ENCODE data around the gene MICAL2.

The MICAL2 gene

DNA sequence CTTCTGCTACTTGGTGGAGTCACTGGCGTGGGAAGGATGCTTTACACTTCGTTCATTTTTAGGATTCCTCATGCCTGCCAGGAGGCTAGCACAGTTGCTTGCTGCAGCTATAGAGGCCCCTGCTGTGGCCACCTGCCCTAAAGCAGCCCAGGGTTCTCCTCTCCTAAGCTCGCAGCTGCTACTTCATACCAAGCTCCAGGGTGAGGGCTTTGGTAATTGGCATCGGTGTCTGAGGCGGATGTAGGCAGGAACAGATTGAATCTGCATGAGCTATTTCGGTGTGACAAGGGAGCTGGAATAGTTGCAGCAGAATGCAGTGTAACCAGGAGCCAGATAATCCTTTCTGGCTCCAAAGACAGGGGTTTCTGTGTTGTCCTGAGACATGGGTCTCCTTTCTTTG, 133.1 kb downstream of the MICAL2 start:
- H3K9me3 ChIP-seq, result no peaks in the 10 kb centered on the region
- peaks cover 9% of the 10 kb centered on the region for H3K36me3 ChIP-seq
- H3K4me1 ChIP-seq (ENCODE audit: control insufficient read depth in 1 of 2, insufficient read depth in 1 of 2, low read depth in 1 of 2, low read length in 1 of 2), result no peaks in the 10 kb centered on the region
- H3K4me3 ChIP-seq (ENCODE audit: low read depth in 1 of 2, low read length in 1 of 2), result no peak overlapping the region
- H3K27ac ChIP-seq, result no peak overlapping the region
- H3K27me3 ChIP-seq, result no peaks in the 10 kb centered on the region
- TF ChIP-seq, protein P1, sequence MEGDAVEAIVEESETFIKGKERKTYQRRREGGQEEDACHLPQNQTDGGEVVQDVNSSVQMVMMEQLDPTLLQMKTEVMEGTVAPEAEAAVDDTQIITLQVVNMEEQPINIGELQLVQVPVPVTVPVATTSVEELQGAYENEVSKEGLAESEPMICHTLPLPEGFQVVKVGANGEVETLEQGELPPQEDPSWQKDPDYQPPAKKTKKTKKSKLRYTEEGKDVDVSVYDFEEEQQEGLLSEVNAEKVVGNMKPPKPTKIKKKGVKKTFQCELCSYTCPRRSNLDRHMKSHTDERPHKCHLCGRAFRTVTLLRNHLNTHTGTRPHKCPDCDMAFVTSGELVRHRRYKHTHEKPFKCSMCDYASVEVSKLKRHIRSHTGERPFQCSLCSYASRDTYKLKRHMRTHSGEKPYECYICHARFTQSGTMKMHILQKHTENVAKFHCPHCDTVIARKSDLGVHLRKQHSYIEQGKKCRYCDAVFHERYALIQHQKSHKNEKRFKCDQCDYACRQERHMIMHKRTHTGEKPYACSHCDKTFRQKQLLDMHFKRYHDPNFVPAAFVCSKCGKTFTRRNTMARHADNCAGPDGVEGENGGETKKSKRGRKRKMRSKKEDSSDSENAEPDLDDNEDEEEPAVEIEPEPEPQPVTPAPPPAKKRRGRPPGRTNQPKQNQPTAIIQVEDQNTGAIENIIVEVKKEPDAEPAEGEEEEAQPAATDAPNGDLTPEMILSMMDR (IDR thresholded peaks at IDR 0.05), result no peak

DNA sequence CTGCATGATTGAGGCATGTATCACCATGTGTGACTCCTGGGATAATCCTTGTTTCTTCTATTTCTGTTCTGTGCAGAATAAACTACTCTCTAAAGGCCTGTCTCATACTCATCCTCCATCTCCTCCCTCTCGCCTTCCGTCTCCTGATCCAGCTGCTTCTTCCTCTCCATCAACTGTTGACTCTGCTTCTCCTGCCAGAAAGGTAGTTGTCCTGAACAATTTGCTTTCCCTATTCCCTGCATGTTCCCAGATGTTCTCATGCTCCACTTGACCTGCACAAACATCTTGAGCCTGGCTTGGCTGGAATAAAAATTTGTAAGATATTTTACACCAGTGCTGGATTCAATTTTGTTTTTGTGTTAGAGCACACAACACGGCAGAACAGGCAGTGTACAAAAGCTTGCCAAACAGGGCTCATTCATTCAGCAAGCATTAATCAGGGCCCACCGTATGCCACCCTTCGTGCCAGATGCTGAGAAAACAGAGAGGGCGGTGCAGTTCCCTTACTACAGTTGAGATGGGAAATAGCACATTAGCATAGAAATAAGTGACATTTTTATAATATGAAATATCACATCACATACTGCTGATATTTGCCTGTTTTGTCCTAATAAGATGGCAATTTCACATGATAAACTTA, 133.6 kb downstream of the MICAL2 start:
- no peaks in the 10 kb centered on the region for H3K4me1 ChIP-seq (ENCODE audit: control insufficient read depth in 1 of 2, insufficient read depth in 1 of 2, low read depth in 1 of 2, low read length in 1 of 2)
- peaks cover 9% of the 10 kb centered on the region for H3K36me3 ChIP-seq
- no peaks in the 10 kb centered on the region for H3K9me3 ChIP-seq
- H3K27me3 ChIP-seq, result no peaks in the 10 kb centered on the region
- H3K4me3 ChIP-seq (ENCODE audit: low read depth in 1 of 2, low read length in 1 of 2), result no peak overlapping the region
- TF ChIP-seq, protein P1 (IDR thresholded peaks at IDR 0.05), result no peak
- no peak overlapping the region for H3K27ac ChIP-seq

DNA sequence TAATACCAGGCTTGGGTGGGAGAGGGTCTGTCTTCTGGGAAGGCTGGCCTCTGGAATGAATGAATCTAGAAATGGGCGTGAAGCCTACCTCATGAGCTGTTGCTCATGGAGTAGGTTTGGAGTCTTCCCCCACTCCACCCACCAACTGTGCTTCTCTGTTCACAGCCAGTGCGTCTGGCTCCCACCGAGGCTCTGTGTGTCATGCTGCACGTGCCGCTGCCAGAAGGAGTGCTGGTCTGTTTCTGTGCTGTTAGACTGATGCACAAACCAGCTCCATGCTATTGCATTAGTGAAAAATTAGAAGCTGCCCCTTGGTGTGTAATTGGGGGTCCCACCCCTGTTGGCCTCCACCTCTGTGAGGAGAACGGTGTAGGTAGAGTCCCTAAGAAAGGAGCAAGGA, 134.7 kb downstream of the MICAL2 start:
- TF ChIP-seq, protein P1 (IDR thresholded peaks at IDR 0.05), result no peak
- Histone ChIP-seq H3K27ac (no peak overlapping the region), H3K4me3 (ENCODE audit: low read depth in 1 of 2, low read length in 1 of 2) (no peak overlapping the region), H3K9me3 (no peaks in the 10 kb centered on the region), H3K4me1 (ENCODE audit: control insufficient read depth in 1 of 2, insufficient read depth in 1 of 2, low read depth in 1 of 2, low read length in 1 of 2) (no peaks in the 10 kb centered on the region), H3K27me3 (no peaks in the 10 kb centered on the region), H3K36me3 (no peaks in the 10 kb centered on the region)

DNA sequence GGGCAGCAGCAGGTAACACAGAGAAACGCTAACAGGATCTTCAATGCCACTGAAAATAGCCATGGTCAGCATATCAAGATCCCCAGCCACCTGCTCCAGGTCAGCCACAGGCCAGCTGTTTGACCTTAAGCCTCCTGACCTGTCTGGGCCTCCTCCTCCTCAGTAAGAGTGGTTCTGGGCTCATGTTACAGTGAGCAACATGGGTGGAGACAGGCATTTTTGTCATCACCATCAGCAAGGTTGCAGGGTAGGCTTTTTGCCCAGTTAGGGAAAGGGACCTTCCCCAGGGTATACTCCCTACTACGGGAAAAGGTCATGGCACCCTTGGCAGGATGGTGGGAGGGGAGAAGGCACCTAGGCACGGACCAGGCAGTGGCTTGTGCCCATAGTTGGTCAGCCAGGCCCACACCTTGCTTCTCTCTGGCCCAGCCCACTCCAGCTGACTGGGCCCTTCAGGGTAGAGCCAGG, 135.2 kb downstream of the MICAL2 start:
- H3K27me3 ChIP-seq, result no peaks in the 10 kb centered on the region
- H3K36me3 ChIP-seq, result no peaks in the 10 kb centered on the region
- H3K27ac ChIP-seq, result no peak overlapping the region
- H3K4me3 ChIP-seq (ENCODE audit: low read depth in 1 of 2, low read length in 1 of 2), result no peak overlapping the region
- TF ChIP-seq, protein P1 (IDR thresholded peaks at IDR 0.05), result no peak
- no peaks in the 10 kb centered on the region for H3K4me1 ChIP-seq (ENCODE audit: control insufficient read depth in 1 of 2, insufficient read depth in 1 of 2, low read depth in 1 of 2, low read length in 1 of 2)
- H3K9me3 ChIP-seq, result no peaks in the 10 kb centered on the region

DNA sequence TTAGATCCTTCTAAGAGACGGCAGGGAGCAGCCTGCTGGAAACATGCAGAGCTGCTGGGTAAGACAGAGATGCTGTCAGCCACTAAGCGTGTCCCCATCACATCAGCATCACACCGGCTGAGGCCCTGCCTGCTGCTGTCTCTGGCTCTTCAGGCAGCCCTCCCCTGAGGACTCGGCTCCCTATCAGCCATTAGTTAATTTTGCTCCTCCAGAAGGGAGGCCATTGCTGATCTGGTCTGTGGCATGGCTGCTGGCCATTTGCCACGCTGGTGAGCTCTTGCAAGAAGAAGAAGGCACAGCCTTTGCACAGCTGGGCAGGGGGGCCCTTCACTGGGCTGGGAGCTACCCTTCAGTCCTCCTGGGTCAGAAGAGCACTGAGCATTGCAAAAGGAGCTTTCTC, 135.8 kb downstream of the MICAL2 start:
- TF ChIP-seq, protein P1 (IDR thresholded peaks at IDR 0.05), result no peak
- H3K27me3 ChIP-seq, result no peaks in the 10 kb centered on the region
- H3K9me3 ChIP-seq, result no peaks in the 10 kb centered on the region
- no peaks in the 10 kb centered on the region for H3K4me1 ChIP-seq (ENCODE audit: control insufficient read depth in 1 of 2, insufficient read depth in 1 of 2, low read depth in 1 of 2, low read length in 1 of 2)
- no peak overlapping the region for H3K4me3 ChIP-seq (ENCODE audit: low read depth in 1 of 2, low read length in 1 of 2)
- H3K27ac ChIP-seq, result no peak overlapping the region
- no peaks in the 10 kb centered on the region for H3K36me3 ChIP-seq

Measured in neutrophil (primary cell).